Upper lobe of left lung (tissue), 6 donors: ENCODE measurements around the gene GPR176. TPM values are rescaled to one million over a fixed set of nuclear protein-coding genes. Genes with fewer than 3 reads are reported as not detected.

Experiments
- ATAC-seq, 2 donors: fragments of 200-7000 bp; cut with Tn5 transposase; one replicate each; pipeline ENCODE4 v1.9.1; 2022; ENCODE audit warnings: mild to moderate bottlenecking in 2 of 2, moderate library complexity in 2 of 2; ENCODE audit not compliant: low FRiP score in 2 of 2
- DNase-seq, 2 donors: peaks; one replicate each; pipeline ENCODE4 v3.0.0-alpha.2; 2019 to 2020
- H3K27ac ChIP-seq, 4 donors: fragments of 200-600 bp; sonication (generic); one replicate each; pipeline ENCODE4 v1.5.1; 2016 to 2019
- H3K27me3 ChIP-seq, 4 donors: fragments of 200-600 bp; sonication (generic); one replicate each; pipeline ENCODE4 v1.5.1; 2017 to 2019
- H3K36me3 ChIP-seq, 4 donors: fragments of 200-600 bp; sonication (generic); one replicate each; pipeline ENCODE4 v1.5.1; 2016 to 2019
- H3K4me1 ChIP-seq, 4 donors: fragments of 200-600 bp; sonication (generic); one replicate each; pipeline ENCODE4 v1.5.1; 2018 to 2019
- H3K4me3 ChIP-seq, 4 donors: fragments of 200-600 bp; sonication (generic); one replicate each; pipeline ENCODE4 v1.5.1; 2017 to 2019; ENCODE audit warnings: mild to moderate bottlenecking in 2 of 4, moderate library complexity in 1 of 4
- H3K9me3 ChIP-seq, 4 donors: fragments of 200-600 bp; sonication (generic); one replicate each; pipeline ENCODE4 v1.5.1; 2018 to 2019
- EP300 ChIP-seq, 4 donors: sonication (generic); formaldehyde crosslinking; IDR thresholded peaks; one replicate each; pipeline ENCODE4 v1.5.1; 2017; ENCODE audit warnings: antibody characterized with exemption in 4 of 4, control low read depth in 2 of 4
- POLR2A ChIP-seq, 4 donors: fragments of 450-650 bp; IDR thresholded peaks; one replicate each; pipeline ENCODE4 v1.5.1; 2016 to 2017; ENCODE audit warnings: antibody characterized with exemption in 4 of 4, mild to moderate bottlenecking in 2 of 4
- POLR2AphosphoS5 ChIP-seq, 2 donors: sonication (generic); formaldehyde crosslinking; IDR thresholded peaks; one replicate each; pipeline ENCODE4 v1.5.1; 2017; ENCODE audit warnings: antibody characterized with exemption in 2 of 2
- WGBS, 2 donors: methylation state at CpG; one replicate each; pipeline ENCODE4 v1.1.5; 2017 to 2018; 5-methylcytosine and 5-hydroxymethylcytosine counted together
- total RNA-seq, 6 donors: library from RNA; depleted of rRNA in 4 of 6; stranded (reverse); fragments of >200 nt in 4 of 6; gene quantifications; one replicate each; pipeline versions ENCODE4 v1.1.0 to v1.2.1, GENCODE V29; 2016 to 2021
- TF ChIP-seq, protein P1 (sequence below), 6 experiments: fragments of 450-650 bp in 4 of 6; fragments of 200-600 bp in 2 of 6; sonication (generic) in 2 of 6; IDR thresholded peaks; one replicate each; pipeline ENCODE4 v1.5.1; 2016 to 2019; ENCODE audit warnings: antibody characterized with exemption in 6 of 6
- donor health status: DM: no; HTN: no; CAD: no; lungs with moderate emphysema.
- donor health status: DM: no; HTN: yes; CAD: no; lungs with severe emphysema.

Gene GPR176
- total RNA-seq, 6 donors from 2014 or later: 1.4 to 12.0 (median 4.9) TPM

DNA sequence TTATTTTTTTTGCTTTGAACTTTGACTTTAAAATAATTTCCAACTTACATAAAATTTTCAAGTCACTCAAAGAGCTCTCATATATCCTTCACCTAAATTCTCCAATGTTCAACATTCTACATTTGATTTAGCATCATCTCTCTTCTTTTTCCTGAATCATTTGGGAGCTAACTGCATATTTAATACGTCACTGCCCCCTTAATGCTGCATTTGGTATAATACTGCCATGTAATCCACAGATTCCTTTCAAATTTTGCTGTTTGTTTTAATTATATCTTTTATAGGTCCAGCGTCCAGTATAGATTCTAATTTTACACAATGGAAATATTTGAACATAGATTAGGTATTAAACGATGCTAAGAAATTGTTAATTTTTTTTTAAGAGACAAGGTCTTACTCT lies 11.5 kb upstream of the GPR176 start:
- Histone ChIP-seq H3K4me1 (peaks cover 16 to 23% (median 20%) of the 10 kb centered on the region in 4 donors), H3K4me3 (no peak overlapping the region), H3K27ac (no peak overlapping the region), H3K36me3 (no peaks in the 10 kb centered on the region), H3K27me3 (no peaks in the 10 kb centered on the region), H3K9me3 (no peaks in the 10 kb centered on the region)
- TF ChIP-seq, protein P1, sequence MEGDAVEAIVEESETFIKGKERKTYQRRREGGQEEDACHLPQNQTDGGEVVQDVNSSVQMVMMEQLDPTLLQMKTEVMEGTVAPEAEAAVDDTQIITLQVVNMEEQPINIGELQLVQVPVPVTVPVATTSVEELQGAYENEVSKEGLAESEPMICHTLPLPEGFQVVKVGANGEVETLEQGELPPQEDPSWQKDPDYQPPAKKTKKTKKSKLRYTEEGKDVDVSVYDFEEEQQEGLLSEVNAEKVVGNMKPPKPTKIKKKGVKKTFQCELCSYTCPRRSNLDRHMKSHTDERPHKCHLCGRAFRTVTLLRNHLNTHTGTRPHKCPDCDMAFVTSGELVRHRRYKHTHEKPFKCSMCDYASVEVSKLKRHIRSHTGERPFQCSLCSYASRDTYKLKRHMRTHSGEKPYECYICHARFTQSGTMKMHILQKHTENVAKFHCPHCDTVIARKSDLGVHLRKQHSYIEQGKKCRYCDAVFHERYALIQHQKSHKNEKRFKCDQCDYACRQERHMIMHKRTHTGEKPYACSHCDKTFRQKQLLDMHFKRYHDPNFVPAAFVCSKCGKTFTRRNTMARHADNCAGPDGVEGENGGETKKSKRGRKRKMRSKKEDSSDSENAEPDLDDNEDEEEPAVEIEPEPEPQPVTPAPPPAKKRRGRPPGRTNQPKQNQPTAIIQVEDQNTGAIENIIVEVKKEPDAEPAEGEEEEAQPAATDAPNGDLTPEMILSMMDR (IDR thresholded peaks at IDR 0.05): no peak
- TF ChIP-seq POLR2AphosphoS5 (IDR thresholded peaks at IDR 0.05): no peak
- TF ChIP-seq EP300 (IDR thresholded peaks at IDR 0.05): no peak
- TF ChIP-seq POLR2A (IDR thresholded peaks at IDR 0.05): no peak
- ATAC-seq: no peak
- WGBS, 2 donors: 58 to 90% methylated on average over 3 of the region's 3 CpGs
- no peak for DNase-seq

- H3K36me3 ChIP-seq: no peaks in the 10 kb centered on the region
- TF ChIP-seq POLR2AphosphoS5 (IDR thresholded peaks at IDR 0.05): no peak
- TF ChIP-seq POLR2A (IDR thresholded peaks at IDR 0.05): no peak
- TF ChIP-seq, protein P1 (IDR thresholded peaks at IDR 0.05): no peak
- H3K27me3 ChIP-seq: no peaks in the 10 kb centered on the region
- H3K4me3 ChIP-seq: no peak overlapping the region
- no peaks in the 10 kb centered on the region for H3K9me3 ChIP-seq
- 89 to 93% methylated on average over 5 of the region's 5 CpGs for WGBS, 2 donors
- H3K27ac ChIP-seq: no peak overlapping the region
- no peaks in the 10 kb centered on the region for H3K4me1 ChIP-seq
- DNase-seq (peak in 1 of 2 donors; percentile 59), ATAC-seq (no peak)
Measured at GRCh38 chr15:39926526-39926925, 6.5 kb upstream of the GPR176 start.

- DNase-seq (no peak), ATAC-seq (no peak)
- TF ChIP-seq, protein P1 (IDR thresholded peaks at IDR 0.05): no peak
- TF ChIP-seq POLR2A (IDR thresholded peaks at IDR 0.05) (no peak), EP300 (IDR thresholded peaks at IDR 0.05) (no peak), POLR2AphosphoS5 (IDR thresholded peaks at IDR 0.05) (no peak)
- Histone ChIP-seq H3K27me3 (peaks cover 0 to 4% (median 0%) of the 10 kb centered on the region in 4 donors), H3K4me1 (peaks cover 0 to 3% (median 3%) of the 10 kb centered on the region in 4 donors), H3K27ac (no peak overlapping the region), H3K9me3 (no peaks in the 10 kb centered on the region), H3K36me3 (no peaks in the 10 kb centered on the region), H3K4me3 (no peak overlapping the region)
- 84 to 88% methylated on average over 5 of the region's 5 CpGs for WGBS, 2 donors
Measured at GRCh38 chr15:39925112-39925842, 5.2 kb upstream of the GPR176 start.

DNA sequence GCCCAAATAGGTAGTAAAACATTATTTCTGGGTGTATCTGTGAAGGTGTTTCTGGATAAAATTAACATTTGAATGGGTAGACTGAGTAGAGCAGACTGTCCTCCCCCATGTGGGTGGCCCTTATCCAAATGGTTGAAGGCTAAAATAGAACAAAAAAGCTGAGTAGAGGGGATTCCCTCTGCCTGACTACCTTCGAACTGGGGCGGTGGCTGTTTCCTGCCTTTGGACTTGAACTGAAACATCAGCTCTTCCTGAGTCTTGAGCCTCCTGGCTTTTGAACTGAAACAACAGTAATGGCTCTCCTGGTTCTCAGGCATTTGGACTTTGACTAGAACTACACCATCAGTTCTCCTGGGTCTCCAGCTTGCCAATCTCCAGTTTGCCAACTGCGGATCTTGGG lies 4.4 kb upstream of the GPR176 start:
- ATAC-seq: no peak
- WGBS, 2 donors: 67 to 70% methylated on average over 3 of the region's 3 CpGs
- H3K27ac ChIP-seq: no peak overlapping the region

GRCh38 chr15:39922462-39923092 lies 2.5 kb upstream of the GPR176 start:
- H3K4me1 ChIP-seq: peaks cover 8 to 13% (median 12%) of the 10 kb centered on the region in 4 donors
- DNase-seq (no peak), ATAC-seq (no peak)
- peaks cover 0 to 12% (median 5%) of the 10 kb centered on the region in 4 donors for H3K27me3 ChIP-seq
- WGBS, 2 donors: 76 to 85% methylated on average over 4 of the region's 4 CpGs
- no peak for TF ChIP-seq POLR2A (IDR thresholded peaks at IDR 0.05)
- no peaks in the 10 kb centered on the region for H3K9me3 ChIP-seq
- H3K4me3 ChIP-seq: no peak overlapping the region
- no peak overlapping the region for H3K27ac ChIP-seq
- no peaks in the 10 kb centered on the region for H3K36me3 ChIP-seq

More for the DNA sequence above, 4.4 kb upstream of the GPR176 start:
- H3K4me1 ChIP-seq: peaks cover 7 to 12% (median 12%) of the 10 kb centered on the region in 4 donors
- H3K4me3 ChIP-seq: no peak overlapping the region
- TF ChIP-seq EP300 (IDR thresholded peaks at IDR 0.05) (no peak), POLR2A (IDR thresholded peaks at IDR 0.05) (no peak)
- H3K36me3 ChIP-seq: no peaks in the 10 kb centered on the region
- no peaks in the 10 kb centered on the region for H3K9me3 ChIP-seq
- H3K27me3 ChIP-seq: peaks cover 0 to 12% (median 4%) of the 10 kb centered on the region in 4 donors
- no peak for DNase-seq
